Ascending aorta (tissue), 2 donors: ENCODE measurements around the gene SLC15A3. TPM values are rescaled to one million over a fixed set of nuclear protein-coding genes. Genes with fewer than 3 reads are reported as not detected.
A peak's percentile ranks its signal among the peaks of the same experiment; 100 is the strongest.

ENCODE experiments used
- DNase-seq, 2 donors: peaks; one replicate each; pipeline ENCODE4 v3.0.0-alpha.2; 2019; ENCODE audit warnings: low spot score in 2 of 2
- H3K27ac ChIP-seq, 2 donors: fragments of 200-600 bp; sonication (generic); one replicate each; pipeline ENCODE4 v1.5.1; 2016 to 2017; ENCODE audit warnings: mild to moderate bottlenecking in 1 of 2
- H3K27me3 ChIP-seq: fragments of 200-600 bp; sonication (generic); one replicate; pipeline ENCODE4 v1.5.1; 2017
- H3K36me3 ChIP-seq, 2 donors: fragments of 200-600 bp; sonication (generic); one replicate each; pipeline ENCODE4 v1.5.1; 2016
- H3K4me1 ChIP-seq, 2 donors: fragments of 200-600 bp; sonication (generic); one replicate each; pipeline ENCODE4 v1.5.1; 2016 to 2017; ENCODE audit warnings: mild to moderate bottlenecking in 1 of 2
- H3K4me3 ChIP-seq, 2 donors: fragments of 200-600 bp; sonication (generic); one replicate each; pipeline ENCODE4 v1.5.1; 2016 to 2017; ENCODE audit warnings: mild to moderate bottlenecking in 1 of 2
- H3K9me3 ChIP-seq, 2 donors: fragments of 200-600 bp; sonication (generic); one replicate each; pipeline ENCODE4 v1.5.1; 2016
- intact Hi-C: fragments of 100-400 bp; cut with DNase I; formaldehyde crosslinking; loops from one replicate; pipeline ENCODE4 v1.15.1; 2023
- total RNA-seq: library from RNA; depleted of rRNA; stranded (reverse); fragments of >200 nt; gene quantifications from one replicate; pipeline ENCODE4 v1.1.0, GENCODE V29; 2016
- TF ChIP-seq, protein P1 (sequence below), 3 experiments: fragments of 200-600 bp in 2 of 3; fragments of 450-650 bp in 1 of 3; sonication (generic) in 2 of 3; IDR thresholded peaks; one replicate each; pipeline ENCODE4 v1.5.1; 2016 to 2019; ENCODE audit warnings: antibody characterized with exemption in 3 of 3, mild to moderate bottlenecking in 1 of 3, moderate library complexity in 1 of 3

Gene SLC15A3
- total RNA-seq, 1 donor from 2014 or later: 27.1 TPM

DNA sequence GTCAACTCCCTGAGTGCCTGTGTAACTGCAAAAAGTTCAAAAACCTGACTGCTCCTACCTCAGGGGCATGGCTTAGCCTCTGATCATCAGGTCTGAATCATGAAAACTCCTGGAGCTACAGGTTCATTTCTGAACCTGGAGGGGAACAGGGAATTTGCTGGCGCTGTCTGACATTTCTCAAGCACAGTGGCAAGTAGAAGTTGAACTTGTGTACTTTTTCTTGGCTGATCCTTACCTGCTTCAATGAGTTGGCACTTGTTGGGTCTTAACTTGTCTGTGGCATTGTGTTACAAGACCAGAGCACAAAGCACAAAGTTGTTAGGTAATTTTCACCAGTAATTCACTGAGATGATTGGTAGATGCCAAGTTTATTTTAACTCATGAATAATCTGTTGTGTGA, 34.7 kb downstream of the SLC15A3 start:
- no peak for DNase-seq
- H3K4me1 ChIP-seq: peaks cover 0 to 28% of the 10 kb centered on the region in 2 donors
- intact Hi-C loops: loop anchor here (5.0 kb wide), 2 partner anchors 35 to 210 kb away; partner anchors contain the start of gene SLC15A3
- no peak overlapping the region for H3K4me3 ChIP-seq
- peaks cover 26 to 28% of the 10 kb centered on the region in 2 donors for H3K36me3 ChIP-seq
- no peaks in the 10 kb centered on the region for H3K9me3 ChIP-seq
- TF ChIP-seq, protein P1, sequence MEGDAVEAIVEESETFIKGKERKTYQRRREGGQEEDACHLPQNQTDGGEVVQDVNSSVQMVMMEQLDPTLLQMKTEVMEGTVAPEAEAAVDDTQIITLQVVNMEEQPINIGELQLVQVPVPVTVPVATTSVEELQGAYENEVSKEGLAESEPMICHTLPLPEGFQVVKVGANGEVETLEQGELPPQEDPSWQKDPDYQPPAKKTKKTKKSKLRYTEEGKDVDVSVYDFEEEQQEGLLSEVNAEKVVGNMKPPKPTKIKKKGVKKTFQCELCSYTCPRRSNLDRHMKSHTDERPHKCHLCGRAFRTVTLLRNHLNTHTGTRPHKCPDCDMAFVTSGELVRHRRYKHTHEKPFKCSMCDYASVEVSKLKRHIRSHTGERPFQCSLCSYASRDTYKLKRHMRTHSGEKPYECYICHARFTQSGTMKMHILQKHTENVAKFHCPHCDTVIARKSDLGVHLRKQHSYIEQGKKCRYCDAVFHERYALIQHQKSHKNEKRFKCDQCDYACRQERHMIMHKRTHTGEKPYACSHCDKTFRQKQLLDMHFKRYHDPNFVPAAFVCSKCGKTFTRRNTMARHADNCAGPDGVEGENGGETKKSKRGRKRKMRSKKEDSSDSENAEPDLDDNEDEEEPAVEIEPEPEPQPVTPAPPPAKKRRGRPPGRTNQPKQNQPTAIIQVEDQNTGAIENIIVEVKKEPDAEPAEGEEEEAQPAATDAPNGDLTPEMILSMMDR (IDR thresholded peaks at IDR 0.05): no peak
- no peak overlapping the region for H3K27ac ChIP-seq
- no peaks in the 10 kb centered on the region for H3K27me3 ChIP-seq

DNA sequence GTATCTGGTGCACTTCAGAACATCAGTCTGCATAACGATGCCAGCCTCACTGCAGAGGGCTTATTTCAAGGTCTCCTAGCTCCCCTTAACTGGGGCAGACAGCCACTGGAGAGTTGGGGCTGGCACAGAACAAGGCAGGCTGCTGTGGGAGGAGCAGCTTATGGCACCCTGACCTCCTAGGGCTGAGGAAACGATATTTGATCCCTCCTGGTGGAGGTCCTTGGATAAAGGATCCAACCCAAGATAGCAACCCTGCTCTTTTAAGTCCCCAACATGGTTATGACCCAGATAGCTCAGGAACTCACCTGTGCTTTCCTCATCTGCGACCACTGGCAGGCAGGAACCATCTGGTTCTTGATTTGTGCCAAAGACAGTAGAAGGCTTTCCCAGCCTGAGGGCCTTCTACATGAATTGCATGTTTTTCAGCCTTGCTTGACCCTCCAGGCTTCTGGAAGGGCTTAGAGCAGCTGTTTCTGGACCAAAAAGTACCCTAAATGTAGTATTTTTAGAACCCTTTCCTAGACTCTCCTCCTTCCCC, 35.2 kb downstream of the SLC15A3 start:
- Histone ChIP-seq H3K9me3 (no peaks in the 10 kb centered on the region), H3K36me3 (peaks cover 20 to 23% of the 10 kb centered on the region in 2 donors), H3K4me1 (peaks cover 0 to 28% of the 10 kb centered on the region in 2 donors), H3K4me3 (no peak overlapping the region), H3K27me3 (no peaks in the 10 kb centered on the region), H3K27ac (peak overlapping the region in 1 of 2 donors; percentile 11)
- DNase-seq: no peak
- intact Hi-C loops: loop anchor here (5.0 kb wide), 2 partner anchors 36 to 211 kb away; partner anchors contain the start of gene SLC15A3
- TF ChIP-seq, protein P1 (IDR thresholded peaks at IDR 0.05): no peak

DNA sequence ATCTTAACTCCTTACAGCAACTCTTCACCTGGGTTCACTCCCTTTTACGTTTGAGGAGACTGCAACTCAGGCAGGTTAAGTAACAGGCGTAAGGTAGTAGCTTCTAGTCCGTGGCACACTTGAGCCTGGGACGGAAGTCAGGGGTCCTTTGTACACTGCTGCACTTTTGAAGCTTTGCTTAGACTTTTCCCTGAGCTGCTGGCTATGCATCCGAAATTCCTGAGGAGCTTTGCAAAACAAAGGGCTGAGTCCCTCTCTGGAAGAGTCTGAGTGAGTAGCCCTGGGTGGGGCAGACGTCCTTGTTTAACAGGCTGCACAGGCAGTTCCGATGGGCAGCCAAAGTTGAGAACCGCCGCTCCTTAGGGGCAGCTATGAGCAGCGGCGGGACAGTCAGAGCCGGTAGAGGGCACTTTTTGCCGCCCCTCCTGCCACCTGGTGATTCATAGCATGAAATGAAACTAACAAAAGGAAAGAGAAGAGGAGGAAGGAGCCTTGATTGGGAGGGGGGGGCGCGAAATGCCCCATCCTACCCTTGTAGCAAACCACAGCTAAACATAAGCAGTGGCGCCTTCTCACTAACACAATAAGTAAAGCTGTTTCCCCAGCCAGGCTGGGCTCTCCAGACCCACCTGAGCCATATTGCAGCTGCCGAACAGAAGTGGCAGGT, 36.6 kb downstream of the SLC15A3 start:
- TF ChIP-seq, protein P1 (IDR thresholded peaks at IDR 0.05): peak; percentile 22 to 49 (median 26)
- H3K4me1 ChIP-seq: peaks cover 0 to 28% of the 10 kb centered on the region in 2 donors
- intact Hi-C loops: loop anchor here (5.0 kb wide), 2 partner anchors 37 to 212 kb away; partner anchors contain the start of gene SLC15A3

DNA sequence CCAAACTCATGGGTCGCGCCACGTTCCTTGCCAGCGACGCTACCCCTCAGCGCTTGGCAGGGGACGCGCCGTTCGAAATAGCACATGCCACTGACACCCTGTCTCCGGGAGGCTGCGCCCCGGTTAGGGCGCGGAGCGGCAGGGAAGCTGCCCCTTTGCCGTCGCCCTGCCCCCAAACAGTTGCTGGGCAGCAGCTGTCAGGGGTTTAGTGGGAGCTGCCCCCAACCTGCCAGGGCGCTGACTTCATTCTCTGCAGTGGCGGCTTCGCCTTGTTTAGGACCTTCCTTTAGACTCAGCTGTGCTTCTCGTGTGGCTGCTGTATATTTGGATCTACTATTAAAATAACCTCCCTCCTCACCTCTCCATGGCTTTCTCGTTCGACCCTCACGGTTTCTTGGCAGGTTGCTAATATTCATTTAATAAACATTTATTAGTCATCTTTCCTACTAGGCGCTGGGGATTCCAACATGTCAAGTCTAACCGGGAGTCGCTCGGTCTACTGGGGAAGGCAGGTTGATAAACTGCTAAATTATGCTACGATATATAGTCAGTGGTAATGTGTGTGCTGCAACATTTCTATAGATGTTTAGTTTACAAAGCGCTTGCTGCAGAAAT, 37.2 kb downstream of the SLC15A3 start:
- Histone ChIP-seq H3K27ac (peak overlapping the region; percentile 89 to 97), H3K9me3 (no peaks in the 10 kb centered on the region), H3K27me3 (no peaks in the 10 kb centered on the region), H3K36me3 (peaks cover 2 to 3% of the 10 kb centered on the region in 2 donors), H3K4me1 (peaks cover 0 to 28% of the 10 kb centered on the region in 2 donors), H3K4me3 (peak overlapping the region; percentile 70 to 96)
- DNase-seq: no peak
- intact Hi-C loops: loop anchor here (5.0 kb wide), 2 partner anchors 38 to 213 kb away; partner anchors contain the start of gene SLC15A3
- TF ChIP-seq, protein P1 (IDR thresholded peaks at IDR 0.05): no peak

More for the DNA sequence above, 36.6 kb downstream of the SLC15A3 start:
- Histone ChIP-seq H3K27ac (peak overlapping the region; percentile 89 to 97), H3K4me3 (peak overlapping the region; percentile 70 to 96), H3K27me3 (no peaks in the 10 kb centered on the region), H3K36me3 (peaks cover 7 to 10% of the 10 kb centered on the region in 2 donors), H3K9me3 (no peaks in the 10 kb centered on the region)
- peak; percentile 48 to 89 for DNase-seq

- Histone ChIP-seq H3K36me3 (no peaks in the 10 kb centered on the region), H3K4me1 (peaks cover 0 to 26% of the 10 kb centered on the region in 2 donors), H3K27ac (peak within 1 kb of the TSS; percentile 89 to 97), H3K9me3 (no peaks in the 10 kb centered on the region), H3K4me3 (peak within 1 kb of the TSS; percentile 70 to 96), H3K27me3 (no peaks in the 10 kb centered on the region)
- intact Hi-C loops: no loop called here
- peak; percentile 53 to 92 for DNase-seq
- TF ChIP-seq, protein P1 (IDR thresholded peaks at IDR 0.05): peak in 2 of 3 experiments; percentile 14 to 24
Measured at GRCh38 chr11:60913793-60914632, 38.0 kb downstream of the SLC15A3 start, which contains the start of gene TMEM109. Gene TMEM109 (plus strand): TSS chr11:60914158. CDS start chr11:60919694, 5,536 bp downstream.
